Adrenal gland (tissue), 5 donors: ENCODE data around the gene ERRFI1.

Experiments used
- POLR2A ChIP-seq, 2 donors: fragments of 450-650 bp; IDR thresholded peaks; one replicate each; pipeline ENCODE4 v1.6.1; 2017; ENCODE audit warnings: antibody characterized with exemption in 2 of 2, mild to moderate bottlenecking in 2 of 2, moderate library complexity in 1 of 2
- TF ChIP-seq, protein P1 (sequence below), 6 experiments: fragments of 450-650 bp in 4 of 6; fragments of 200-600 bp in 2 of 6; sonication (generic) in 1 of 6; IDR thresholded peaks; 1 replicate in 5 of 6; 2 replicates in 1 of 6; pipeline versions ENCODE4 v1.5.1 to v1.8.0; 2016 to 2021; ENCODE audit warnings: antibody characterized with exemption in 6 of 6, mild to moderate bottlenecking in 2 of 6, moderate library complexity in 1 of 6
- donor health status: DM: no; HTN: no; CAD: no.

DNA sequence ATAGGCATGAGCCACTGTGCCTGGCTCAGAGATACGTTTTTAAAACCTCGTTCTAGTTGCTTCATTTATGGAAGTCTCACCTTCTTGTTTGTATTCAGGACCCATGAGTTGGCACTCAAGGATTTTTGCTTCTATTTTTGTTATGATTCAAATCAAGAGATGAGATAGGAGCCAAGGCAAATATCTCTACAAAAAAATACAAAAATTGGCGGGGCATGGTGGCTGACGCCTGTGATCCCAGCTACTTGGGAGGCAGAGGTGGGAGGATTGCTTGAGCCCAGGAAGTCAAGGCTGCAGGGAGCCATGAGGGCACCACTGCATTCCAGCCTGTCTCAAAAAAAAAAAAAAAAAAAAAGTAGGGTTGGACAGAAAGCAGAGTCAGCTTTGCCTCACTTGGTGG, 36.8 kb upstream of the ERRFI1 start:
- TF ChIP-seq POLR2A (IDR thresholded peaks at IDR 0.05), result no peak
- TF ChIP-seq, protein P1, sequence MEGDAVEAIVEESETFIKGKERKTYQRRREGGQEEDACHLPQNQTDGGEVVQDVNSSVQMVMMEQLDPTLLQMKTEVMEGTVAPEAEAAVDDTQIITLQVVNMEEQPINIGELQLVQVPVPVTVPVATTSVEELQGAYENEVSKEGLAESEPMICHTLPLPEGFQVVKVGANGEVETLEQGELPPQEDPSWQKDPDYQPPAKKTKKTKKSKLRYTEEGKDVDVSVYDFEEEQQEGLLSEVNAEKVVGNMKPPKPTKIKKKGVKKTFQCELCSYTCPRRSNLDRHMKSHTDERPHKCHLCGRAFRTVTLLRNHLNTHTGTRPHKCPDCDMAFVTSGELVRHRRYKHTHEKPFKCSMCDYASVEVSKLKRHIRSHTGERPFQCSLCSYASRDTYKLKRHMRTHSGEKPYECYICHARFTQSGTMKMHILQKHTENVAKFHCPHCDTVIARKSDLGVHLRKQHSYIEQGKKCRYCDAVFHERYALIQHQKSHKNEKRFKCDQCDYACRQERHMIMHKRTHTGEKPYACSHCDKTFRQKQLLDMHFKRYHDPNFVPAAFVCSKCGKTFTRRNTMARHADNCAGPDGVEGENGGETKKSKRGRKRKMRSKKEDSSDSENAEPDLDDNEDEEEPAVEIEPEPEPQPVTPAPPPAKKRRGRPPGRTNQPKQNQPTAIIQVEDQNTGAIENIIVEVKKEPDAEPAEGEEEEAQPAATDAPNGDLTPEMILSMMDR (IDR thresholded peaks at IDR 0.05), result no peak
